GM12878 (cell line): ENCODE measurements around the gene RASGRP2. TPM values are rescaled to one million over a fixed set of nuclear protein-coding genes. Genes with fewer than 3 reads are reported as not detected.

Source experiments
- ATAC-seq: fragments of 200-7000 bp; cut with Tn5 transposase; 3 replicates; pipeline ENCODE4 v1.9.1; 2020; ENCODE audit warnings: mild to moderate bottlenecking, moderate library complexity
- BruUV-seq: library from RNA; stranded (reverse); fragments of 400-500 nt; replicated peaks from 2 replicates; lab custom pipeline; 2021; lab: Mats Ljungman, UMichigan
- CTCF ChIA-PET: fragments of 300-600 bp; sonication (Branson Sonifier 250); formaldehyde crosslinking; extraction: SDS; loops from one replicate; lab custom pipeline; 2021; ENCODE audit warnings: inconsistent platforms; lab: Yijun Ruan, JAX
- POLR2A ChIA-PET: fragments of 350-600 bp; formaldehyde crosslinking; extraction: SDS; loops from one replicate; lab custom pipeline; 2021; ENCODE audit warnings: inconsistent platforms; lab: Charles Lee
- RAD21 ChIA-PET: fragments of 300-600 bp; sonication (Branson Sonifier 250); formaldehyde crosslinking; loops from one replicate; lab custom pipeline; 2023; ENCODE audit warnings: antibody characterized with exemption; ENCODE audit not compliant: unreplicated experiment; lab: Charles Lee
- SMC1A ChIA-PET: fragments of 300-600 bp; sonication (Branson Sonifier 250); formaldehyde crosslinking; loops from one replicate; lab custom pipeline; 2023; ENCODE audit not compliant: unreplicated experiment, uncharacterized antibody; lab: Charles Lee
- DNase-seq: peaks from one replicate; pipeline ENCODE4 v3.0.0-alpha.2; 2011; ENCODE audit warnings: low read depth, low spot score
- FAIRE-seq: peaks from 3 replicates; lab custom pipeline; 2011; peaks lifted over from hg19 to GRCh38; lab: Jason Lieb, UNC
- H2AFZ ChIP-seq: 2 replicates; pipeline ENCODE4 v1.6.0; 2011; ENCODE audit warnings: low read depth, low read length, control low read depth; ENCODE audit not compliant: control insufficient read depth
- H3K27ac ChIP-seq: 2 replicates; pipeline ENCODE4 v1.5.1; 2011; ENCODE audit warnings: control low read depth; ENCODE audit not compliant: control insufficient read depth, insufficient read depth
- H3K27me3 ChIP-seq, 2 experiments: replicated peaks in 1 of 2; 2 replicates each; pipeline versions ENCODE4 v1.6.0 to v1.6.1; 2011; ENCODE audit warnings: low read length in 1 of 2; ENCODE audit not compliant: control insufficient read depth in 2 of 2, insufficient read depth in 2 of 2
- H3K36me3 ChIP-seq, 2 experiments: 2 replicates each; pipeline ENCODE4 v1.5.1; 2011; ENCODE audit warnings: low read length in 1 of 2; ENCODE audit not compliant: control insufficient read depth in 2 of 2, insufficient read depth in 2 of 2
- H3K4me1 ChIP-seq: 2 replicates; pipeline ENCODE4 v1.6.1; 2011; ENCODE audit warnings: mild to moderate bottlenecking, low read length, moderate library complexity, mixed read lengths; ENCODE audit not compliant: control insufficient read depth, insufficient read depth
- H3K4me2 ChIP-seq: 2 replicates; pipeline ENCODE4 v1.6.0; 2011; ENCODE audit warnings: control low read depth; ENCODE audit not compliant: control insufficient read depth, insufficient read depth
- H3K4me3 ChIP-seq: fragments of 200-600 bp; sonication (generic); 2 replicates; pipeline ENCODE4 v1.5.1; 2016
- H3K79me2 ChIP-seq: 2 replicates; pipeline ENCODE4 v1.6.0; 2011; ENCODE audit warnings: low read length; ENCODE audit not compliant: control insufficient read depth, insufficient read depth
- H3K9ac ChIP-seq: 2 replicates; pipeline ENCODE4 v1.8.0; 2011; ENCODE audit warnings: low read length, control low read depth, mixed read lengths; ENCODE audit not compliant: control insufficient read depth, insufficient read depth
- H3K9me3 ChIP-seq: replicated peaks from 3 replicates; pipeline ENCODE4 v1.5.1; 2011; ENCODE audit warnings: mild to moderate bottlenecking, low read length; ENCODE audit not compliant: control insufficient read depth, insufficient read depth
- H4K20me1 ChIP-seq: 2 replicates; pipeline ENCODE4 v1.6.0; 2011; ENCODE audit not compliant: control insufficient read depth, insufficient read depth
- BCLAF1 ChIP-seq: fragments of 450-650 bp; IDR thresholded peaks from 2 replicates; pipeline ENCODE4 v1.6.1; 2017; ENCODE audit warnings: antibody characterized with exemption, mild to moderate bottlenecking, moderate library complexity
- CTCF ChIP-seq, 3 experiments: IDR thresholded peaks in 2 of 3; conservative IDR thresholded peaks in 1 of 3; 2 replicates each; pipeline ENCODE4 v1.5.1; 2011; ENCODE audit warnings: low read depth in 3 of 3, low read length in 3 of 3, mild to moderate bottlenecking in 3 of 3, control low read depth in 2 of 3, moderate library complexity in 2 of 3, inconsistent platforms in 1 of 3, mixed read lengths in 1 of 3; ENCODE audit not compliant: control insufficient read depth in 2 of 3, insufficient read depth in 1 of 3; ENCODE audit errors: extremely low read depth in 1 of 3
- EGR1 ChIP-seq, 2 experiments: IDR thresholded peaks; 1 replicate in 1 of 2; 2 replicates in 1 of 2; pipeline ENCODE4 v1.6.1; 2011 to 2012; ENCODE audit warnings: low read depth in 2 of 2, low read length in 2 of 2, borderline replicate concordance in 1 of 2, mild to moderate bottlenecking in 1 of 2, moderate library complexity in 1 of 2
- ESRRA ChIP-seq: IDR thresholded peaks from 2 replicates; pipeline ENCODE4 v1.6.1; 2012; ENCODE audit warnings: mild to moderate bottlenecking, low read length, improper control_type of control experiment
- HDAC2 ChIP-seq: fragments of 200-600 bp; sonication (generic); IDR thresholded peaks from 2 replicates; pipeline ENCODE4 v1.6.1; 2017
- IKZF2 ChIP-seq, 2 experiments: fragments of 450-650 bp; IDR thresholded peaks; 2 replicates each; pipeline ENCODE4 v1.6.1; 2017; ENCODE audit warnings: mild to moderate bottlenecking in 2 of 2, moderate library complexity in 2 of 2
- NR2C1 ChIP-seq: fragments of 450-650 bp; IDR thresholded peaks from 2 replicates; pipeline ENCODE4 v1.6.1; 2017; ENCODE audit warnings: antibody characterized with exemption, mild to moderate bottlenecking, moderate library complexity
- RAD51 ChIP-seq: fragments of 450-650 bp; IDR thresholded peaks from 2 replicates; pipeline ENCODE4 v1.6.1; 2016; ENCODE audit warnings: moderate library complexity, mild to moderate bottlenecking, inconsistent platforms
- RUNX3 ChIP-seq: IDR thresholded peaks from 2 replicates; pipeline ENCODE4 v1.6.1; 2012; ENCODE audit warnings: low read length, inconsistent platforms
- SMAD1 ChIP-seq: fragments of 450-650 bp; IDR thresholded peaks from 2 replicates; pipeline ENCODE4 v1.6.1; 2018; ENCODE audit warnings: mild to moderate bottlenecking, low read depth; ENCODE audit not compliant: partially characterized antibody
- SMAD5 ChIP-seq: IDR thresholded peaks from 2 replicates; pipeline ENCODE4 v1.6.1; 2016; ENCODE audit warnings: antibody characterized with exemption, low read depth
- ZNF687 ChIP-seq: fragments of 450-650 bp; IDR thresholded peaks from 2 replicates; pipeline ENCODE4 v1.6.1; 2017; ENCODE audit warnings: mild to moderate bottlenecking, moderate library complexity
- WGBS: methylation state at CpG from one replicate; pipeline ENCODE4 v1.1.6; 2016; ENCODE audit warnings: low lambda C conversion rate; ENCODE audit not compliant: insufficient replicate concordance, insufficient coverage; ENCODE audit errors: missing lambda C conversion rate; 5-methylcytosine and 5-hydroxymethylcytosine counted together
- in situ Hi-C: fragments of 300-500 bp; cut with MboI; formaldehyde crosslinking; loops from 9 replicates; pipeline ENCODE4 v1.14.3; 2018; ENCODE audit warnings: mixed read lengths
- intact Hi-C: fragments of 100-400 bp; cut with micrococcal nuclease; formaldehyde crosslinking; loops from one replicate; pipeline ENCODE4 v1.14.2; 2022; ENCODE audit not compliant: unreplicated experiment
- polyA plus RNA-seq, 11 experiments: library from polyadenylated mRNA; depleted of rRNA in 4 of 11; unstranded in 6 of 11; stranded (reverse) in 5 of 11; fragments of >200 nt; fragmentation: Nextera tagmentation in 4 of 11; fragmentation: Illumina TruSeq in 1 of 11; extraction: Ambion mirVana in 4 of 11; extraction: Trizol in 1 of 11; gene quantifications; 1 replicate in 1 of 11; 2 replicates in 10 of 11; pipeline versions ENCODE4 v1.2.1 to v1.2.3, GENCODE V29; 2011 to 2016; ENCODE audit warnings: inconsistent platforms in 2 of 11, missing spikeins in 2 of 11, low read depth in 1 of 11
- total RNA-seq, 4 experiments: library from RNA; depleted of rRNA in 3 of 4; stranded (reverse); fragments of >200 nt in 3 of 4; fragmentation: Illumina TruSeq in 1 of 4; extraction: Trizol in 1 of 4; gene quantifications; 2 replicates each; pipeline versions ENCODE4 v1.2.1 to v1.2.3, GENCODE V29; 2013 to 2021

The RASGRP2 gene
- total and polyA plus RNA-seq, 10 of the 15 experiments (the other 5 are each of a cell fraction or from before 2014, with no cell fraction given), result 0.26 to 9.0 (median 5.4) TPM

- 26% methylated on average over 13 of the region's 13 CpGs for WGBS
- intact Hi-C loops (no loop called here), in situ Hi-C loops (no loop called here)
- CTCF ChIA-PET, result interaction anchor here (0.9 to 2.5 kb wide), 9 partner anchors 9 to 445 kb away, joined by 3 to 16 read pairs (median 4); partner anchors contain the start of genes PRDX5, RASGRP2, SF1 and TRMT112
- Histone ChIP-seq H3K4me1 (peaks cover 17% of the 10 kb centered on the region), H3K36me3 (peaks cover 24 to 30% of the 10 kb centered on the region in 2 experiments), H4K20me1 (peaks cover 19% of the 10 kb centered on the region), H3K9me3 (no peaks in the 10 kb centered on the region), H3K9ac (no peak overlapping the region), H2AFZ (no peak overlapping the region), H3K4me2 (no peak overlapping the region), H3K4me3 (no peak overlapping the region), H3K79me2 (peaks cover 2% of the 10 kb centered on the region; the same call in 1 of the 2 replicates), H3K27ac (no peak overlapping the region), H3K27me3 (no peaks in the 10 kb centered on the region)
- DNase-seq, result no peak
- FAIRE-seq, result peak; percentile 52
- POLR2A ChIA-PET, result interaction anchor here (1.0 to 1.6 kb wide), 5 partner anchors 8 to 23 kb away, joined by 3 to 6 read pairs (median 3); partner anchors contain the start of gene SF1
- BruUV-seq, result no TSS peak
- SMC1A ChIA-PET, result interaction anchor here (1.0 to 2.9 kb wide), 6 partner anchors 9 to 74 kb away, joined by 3 to 18 read pairs (median 4); partner anchors contain the start of gene RASGRP2
- RAD21 ChIA-PET, result interaction anchor here (1.0 to 1.4 kb wide), 2 partner anchors 10 to 19 kb away, joined by 4 to 5 read pairs; partner anchors contain the start of gene RASGRP2
- peak; percentile 14 for ATAC-seq
- no peak for TF ChIP-seq IKZF2 (IDR thresholded peaks at IDR 0.05)
- TF ChIP-seq SMAD5, result 0 out of 2 replicates have a peak, but pooled peaks have one; percentile 11
- no peak for TF ChIP-seq EGR1 (IDR thresholded peaks at IDR 0.05; ENCODE audit: borderline replicate concordance in 1 of 2, low read depth in 2 of 2, low read length in 2 of 2)
- TF ChIP-seq ZNF687, result no peak
- TF ChIP-seq SMAD1, result no peak
- TF ChIP-seq NR2C1, result no peak
- no peak for TF ChIP-seq ESRRA
- TF ChIP-seq RUNX3, result no peak
- TF ChIP-seq HDAC2, result no peak
- TF ChIP-seq RAD51, result no peak
- no peak for TF ChIP-seq CTCF (IDR thresholded peaks at IDR 0.05 in 2 of 3, conservative IDR thresholded peaks at IDR 0.05 in 1 of 3; ENCODE audit: control insufficient read depth in 2 of 3, extremely low read depth in 1 of 3, insufficient read depth in 1 of 3, low read depth in 3 of 3, low read length in 3 of 3)
- TF ChIP-seq BCLAF1, result no peak
These were observed 19.0 kb upstream of the RASGRP2 start for GRCh38 chr11:64762674-64763525.
